OCI-M2 (cell line): ENCODE data around the gene NUP93.

Experiments
- DNase-seq: peaks from one replicate; lab custom pipeline; 2025; ENCODE audit not compliant: unreplicated experiment; lab: John Stamatoyannopoulos, UW

NUP93 gene

GRCh38 chr16:56885446-56886162 is 155.7 kb downstream of the NUP93 start:
- DNase-seq = no peak

- DNase-seq = no peak
These were observed 156.4 kb downstream of the NUP93 start for GRCh38 chr16:56886296-56886695.

- no peak for DNase-seq
These were observed 156.9 kb downstream of the NUP93 start for GRCh38 chr16:56886826-56887225.

GRCh38 chr16:56888806-56889205 is 158.9 kb downstream of the NUP93 start:
- DNase-seq = no peak

- DNase-seq = no peak
These were observed 159.3 kb downstream of the NUP93 start for GRCh38 chr16:56889206-56889605.

- DNase-seq = no peak
These were observed 161.8 kb downstream of the NUP93 start for GRCh38 chr16:56891685-56892084.

- no peak for DNase-seq
These were observed 162.8 kb downstream of the NUP93 start for GRCh38 chr16:56892705-56893104.

GRCh38 chr16:56894331-56894917 is 164.5 kb downstream of the NUP93 start:
- DNase-seq = no peak

GRCh38 chr16:56895813-56896212 is 165.9 kb downstream of the NUP93 start:
- no peak for DNase-seq

GRCh38 chr16:56896244-56896643 is 166.3 kb downstream of the NUP93 start:
- DNase-seq = no peak

- no peak for DNase-seq
These were observed 167.3 kb downstream of the NUP93 start for GRCh38 chr16:56897026-56897799.

- no peak for DNase-seq
These were observed 168.9 kb downstream of the NUP93 start for GRCh38 chr16:56898847-56899246.
